GM12872 (cell line): Measurements from ENCODE around the gene ZNF157.

Source experiments
- TF ChIP-seq, protein P1 (sequence below): IDR thresholded peaks from 3 replicates; pipeline ENCODE4 v1.5.1; 2011; ENCODE audit warnings: low read depth, mild to moderate bottlenecking, low read length, moderate library complexity; ENCODE audit not compliant: insufficient read depth

The ZNF157 gene

DNA sequence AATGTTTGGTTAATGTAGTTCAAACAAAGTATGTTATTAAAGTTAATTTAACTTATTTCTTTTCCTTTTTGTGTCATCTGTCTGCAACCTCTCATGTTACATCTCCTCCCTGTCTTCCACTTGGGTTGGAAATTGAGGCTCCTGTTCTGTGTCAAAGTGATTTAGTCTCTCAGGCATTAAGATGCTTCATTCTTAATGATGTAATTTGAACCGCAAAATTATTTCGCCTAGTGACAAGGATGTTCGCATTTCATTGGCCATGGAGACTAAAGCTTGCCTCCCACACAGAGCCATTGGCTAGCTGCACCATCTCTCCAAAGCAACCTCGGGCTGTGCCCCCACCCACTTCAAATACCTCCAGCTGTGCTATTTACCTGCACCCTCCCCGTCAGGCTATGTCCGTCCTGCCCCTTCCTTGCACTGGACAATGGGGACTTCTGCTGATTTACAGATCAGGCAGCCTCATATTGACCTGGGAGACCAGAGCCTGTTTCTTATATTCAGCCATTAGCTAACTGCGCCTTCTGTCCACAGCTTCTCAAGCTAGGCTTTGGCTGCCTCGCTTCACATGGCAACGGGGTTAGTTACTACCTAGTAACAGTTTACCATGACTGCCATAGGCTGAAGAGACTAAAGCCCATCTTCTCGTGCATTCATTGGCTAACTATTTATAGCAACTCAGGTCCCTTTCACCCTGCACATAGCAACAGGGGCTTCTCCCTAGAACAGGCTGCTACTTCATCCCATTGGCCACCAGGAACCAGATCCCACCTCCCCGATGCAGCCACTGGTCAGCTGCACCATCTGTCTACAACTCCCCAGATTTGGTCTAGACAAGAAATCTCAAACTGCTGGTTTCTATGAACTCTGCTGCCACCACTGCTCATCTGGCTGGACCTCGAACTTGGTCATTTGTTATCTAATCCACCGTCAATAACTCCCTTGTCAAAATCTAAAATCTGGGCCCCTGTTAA lies 8.6 kb upstream of the ZNF157 start:
- TF ChIP-seq, protein P1, sequence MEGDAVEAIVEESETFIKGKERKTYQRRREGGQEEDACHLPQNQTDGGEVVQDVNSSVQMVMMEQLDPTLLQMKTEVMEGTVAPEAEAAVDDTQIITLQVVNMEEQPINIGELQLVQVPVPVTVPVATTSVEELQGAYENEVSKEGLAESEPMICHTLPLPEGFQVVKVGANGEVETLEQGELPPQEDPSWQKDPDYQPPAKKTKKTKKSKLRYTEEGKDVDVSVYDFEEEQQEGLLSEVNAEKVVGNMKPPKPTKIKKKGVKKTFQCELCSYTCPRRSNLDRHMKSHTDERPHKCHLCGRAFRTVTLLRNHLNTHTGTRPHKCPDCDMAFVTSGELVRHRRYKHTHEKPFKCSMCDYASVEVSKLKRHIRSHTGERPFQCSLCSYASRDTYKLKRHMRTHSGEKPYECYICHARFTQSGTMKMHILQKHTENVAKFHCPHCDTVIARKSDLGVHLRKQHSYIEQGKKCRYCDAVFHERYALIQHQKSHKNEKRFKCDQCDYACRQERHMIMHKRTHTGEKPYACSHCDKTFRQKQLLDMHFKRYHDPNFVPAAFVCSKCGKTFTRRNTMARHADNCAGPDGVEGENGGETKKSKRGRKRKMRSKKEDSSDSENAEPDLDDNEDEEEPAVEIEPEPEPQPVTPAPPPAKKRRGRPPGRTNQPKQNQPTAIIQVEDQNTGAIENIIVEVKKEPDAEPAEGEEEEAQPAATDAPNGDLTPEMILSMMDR: no peak

DNA sequence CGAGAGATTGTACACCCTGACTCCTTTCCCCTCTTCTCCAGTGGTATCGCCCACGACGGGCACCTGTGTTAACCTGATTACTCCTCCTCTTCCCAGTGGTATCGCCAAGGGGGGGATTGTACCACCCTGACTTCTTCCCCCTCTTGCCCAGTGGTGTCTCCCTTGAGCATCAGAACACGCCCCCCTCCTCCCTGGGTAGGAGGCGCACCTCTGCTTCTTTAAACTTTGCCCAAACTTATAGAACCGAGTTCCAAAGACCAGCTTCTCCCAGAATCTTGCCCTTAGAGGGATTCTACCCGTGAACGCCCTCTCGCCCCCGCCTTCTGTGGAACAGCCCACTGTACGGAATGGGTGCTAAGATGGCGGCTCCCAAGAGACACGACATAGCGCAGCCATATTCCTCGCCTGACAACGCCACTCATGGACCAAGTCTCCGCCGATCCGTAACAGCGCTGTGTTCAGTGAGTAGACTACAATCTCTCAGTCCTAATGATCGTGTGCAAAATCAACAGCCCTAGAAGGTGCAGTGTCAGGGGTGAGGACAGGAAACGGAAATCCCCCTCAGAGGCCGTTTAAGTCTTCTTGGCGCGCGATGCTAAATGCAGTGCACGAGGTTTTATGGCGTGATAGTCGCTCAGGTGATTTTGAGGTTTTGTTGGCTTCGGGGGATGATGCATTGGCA lies 4.2 kb upstream of the ZNF157 start:
- TF ChIP-seq, protein P1: no peak

DNA sequence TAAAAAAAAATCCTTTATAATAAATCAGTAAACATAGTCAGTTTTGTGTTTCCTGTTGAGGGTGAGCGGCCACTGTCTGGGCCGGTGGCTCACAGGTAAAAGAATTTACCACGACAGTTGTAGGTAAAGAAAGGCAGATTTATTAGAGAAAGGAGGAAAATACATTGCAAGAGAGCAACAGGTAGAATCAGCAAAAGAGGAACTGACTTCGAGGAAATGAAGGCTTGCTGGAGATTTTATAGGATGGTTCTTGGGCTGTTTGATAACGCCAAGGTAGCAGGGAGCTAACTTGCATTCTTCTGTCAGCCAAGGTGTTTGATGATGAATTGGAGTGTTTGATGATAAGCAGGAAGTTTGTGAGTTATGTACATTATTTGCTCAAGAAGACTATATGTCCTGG lies 2.8 kb downstream of the ZNF157 start:
- TF ChIP-seq, protein P1: no peak

DNA sequence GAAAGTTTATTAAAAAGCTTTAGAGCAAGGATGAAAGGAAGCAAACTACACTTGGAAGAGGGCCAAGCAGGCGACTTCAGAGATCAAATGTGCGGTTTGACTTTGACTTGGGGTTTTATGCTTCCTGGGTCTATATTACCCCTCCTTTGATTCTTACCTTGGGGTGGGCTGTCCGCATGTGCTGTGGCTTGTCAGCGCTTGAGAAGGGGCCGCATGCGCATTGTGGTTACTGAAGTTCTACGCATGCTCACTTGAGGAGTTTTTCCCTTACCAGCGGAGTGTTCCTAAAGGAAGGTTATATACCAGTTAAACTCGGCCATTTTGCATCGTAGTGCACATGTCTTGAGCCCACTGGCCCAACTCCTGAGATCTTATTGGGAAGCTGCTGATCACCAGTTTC lies 9.9 kb downstream of the ZNF157 start:
- TF ChIP-seq, protein P1: no peak

DNA sequence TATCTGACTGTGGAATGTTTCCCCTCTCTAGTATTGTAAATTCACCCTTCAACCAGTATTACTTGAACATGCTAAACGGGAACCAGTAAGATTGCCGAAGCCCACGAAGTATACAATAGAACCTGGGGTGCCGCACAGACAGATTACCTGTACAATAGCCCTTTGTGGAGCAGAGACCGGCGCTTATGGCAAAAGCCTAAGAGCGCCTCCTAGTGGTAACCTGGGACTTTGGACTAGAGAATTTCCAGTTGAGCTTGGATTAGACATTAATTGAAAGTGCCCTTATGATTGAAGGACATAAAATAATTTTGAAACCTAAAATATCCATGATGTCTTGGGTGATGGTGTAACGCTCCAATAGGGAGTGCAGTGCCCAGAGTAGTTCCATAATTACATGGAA lies 14.1 kb downstream of the ZNF157 start:
- TF ChIP-seq, protein P1: peak; percentile 70

DNA sequence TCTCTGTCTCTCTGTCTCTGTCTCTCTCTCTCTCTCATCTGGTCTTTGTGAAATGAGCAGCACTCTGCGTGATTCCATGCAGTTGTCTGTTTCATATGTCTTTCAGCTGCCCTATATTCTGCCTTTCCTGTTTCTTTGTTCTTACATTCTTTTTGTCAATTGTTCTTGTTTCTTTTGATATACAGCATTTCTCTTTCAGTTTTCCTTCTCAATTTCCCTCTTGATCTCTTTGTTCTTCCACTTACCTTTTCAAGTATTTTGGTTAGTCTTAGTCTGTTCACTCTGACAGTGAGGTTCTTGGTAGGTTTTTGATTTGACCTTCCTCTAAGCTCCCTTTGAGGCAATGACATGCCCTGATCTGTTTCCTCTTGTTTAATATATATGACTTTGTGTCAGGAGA lies 20.4 kb downstream of the ZNF157 start:
- TF ChIP-seq, protein P1: no peak

DNA sequence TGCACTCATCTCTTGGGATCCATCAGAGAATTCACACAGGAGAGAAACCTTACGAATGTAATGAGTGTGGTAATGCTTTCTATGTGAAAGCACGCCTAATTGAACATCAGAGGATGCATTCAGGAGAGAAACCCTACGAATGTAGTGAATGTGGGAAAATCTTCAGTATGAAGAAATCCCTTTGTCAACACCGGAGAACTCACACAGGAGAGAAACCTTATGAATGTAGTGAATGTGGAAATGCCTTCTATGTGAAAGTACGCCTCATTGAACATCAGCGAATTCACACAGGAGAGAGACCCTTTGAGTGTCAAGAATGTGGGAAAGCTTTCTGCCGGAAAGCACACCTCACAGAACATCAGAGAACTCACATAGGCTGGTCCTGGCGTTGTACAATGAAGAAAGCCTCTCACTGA lies 42.8 kb downstream of the ZNF157 start:
- TF ChIP-seq, protein P1: no peak
